Endothelial cell (in vitro differentiated cells): ENCODE measurements around the gene CUTA. TPM values are rescaled to one million over a fixed set of nuclear protein-coding genes. Genes with fewer than 3 reads are reported as not detected.
"Not testable (repeated sequence)": the region's sequence is repeated elsewhere in the genome, so short reads cannot be mapped to it uniquely, and the experiment has no call there.

Experiments
- DNase-seq: peaks from one replicate; pipeline ENCODE4 v3.0.0; 2021; ENCODE audit warnings: low spot score
- H3K27ac Mint-ChIP-seq: one replicate; pipeline ENCODE4 v1.8.0; 2021; ENCODE audit warnings: mixed read lengths, inconsistent platforms; ENCODE audit not compliant: unreplicated experiment
- H3K27me3 Mint-ChIP-seq: one replicate; pipeline ENCODE4 v1.8.0; 2021; ENCODE audit warnings: mild to moderate bottlenecking, moderate library complexity, mixed read lengths, inconsistent platforms; ENCODE audit not compliant: unreplicated experiment
- H3K36me3 Mint-ChIP-seq: one replicate; pipeline ENCODE4 v1.8.0; 2021; ENCODE audit warnings: mild to moderate bottlenecking, low read depth, mixed read lengths, inconsistent platforms; ENCODE audit not compliant: unreplicated experiment
- H3K4me1 Mint-ChIP-seq: one replicate; pipeline ENCODE4 v1.8.0; 2021; ENCODE audit warnings: mild to moderate bottlenecking, mixed read lengths, inconsistent platforms; ENCODE audit not compliant: unreplicated experiment
- H3K4me3 Mint-ChIP-seq: one replicate; pipeline ENCODE4 v1.8.0; 2021; ENCODE audit warnings: mild to moderate bottlenecking, mixed read lengths, inconsistent platforms; ENCODE audit not compliant: unreplicated experiment
- H3K9me3 Mint-ChIP-seq: one replicate; pipeline ENCODE4 v1.8.0; 2021; ENCODE audit warnings: mixed read lengths, inconsistent platforms; ENCODE audit not compliant: unreplicated experiment
- total RNA-seq: library from RNA; stranded (reverse); fragmentation: NEBNext Ultra II Directional; extraction: Animal tissue kit (Norgen Biotek cat#: 25700); gene quantifications from one replicate; pipeline ENCODE4 v1.2.1, GENCODE V29; 2021; ENCODE audit not compliant: unreplicated experiment
- TF ChIP-seq, protein P1 (sequence below): fragments of 200-600 bp; sonication (generic); IDR thresholded peaks from one replicate; pipeline ENCODE4 v1.5.0; 2021; ENCODE audit warnings: antibody characterized with exemption; ENCODE audit not compliant: unreplicated experiment

CUTA gene
- total RNA-seq, 1 donor from 2014 or later: 163 TPM

DNA sequence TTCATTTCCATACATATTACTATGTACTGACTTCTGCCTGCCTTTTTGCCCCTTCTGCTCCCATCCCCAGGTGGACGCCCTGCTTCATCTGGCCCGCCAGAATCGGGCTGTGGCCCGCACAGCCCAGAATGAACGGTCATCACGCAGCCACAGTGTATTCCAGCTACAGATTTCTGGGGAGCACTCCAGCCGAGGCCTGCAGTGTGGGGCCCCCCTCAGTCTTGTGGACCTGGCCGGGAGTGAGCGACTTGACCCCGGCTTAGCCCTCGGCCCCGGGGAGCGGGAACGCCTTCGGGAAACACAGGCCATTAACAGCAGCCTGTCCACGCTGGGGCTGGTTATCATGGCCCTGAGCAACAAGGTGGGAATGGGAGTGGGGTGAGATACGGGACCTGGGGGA, 11.8 kb downstream of the CUTA start:
- no peak overlapping the region for H3K4me3 Mint-ChIP-seq
- TF ChIP-seq, protein P1, sequence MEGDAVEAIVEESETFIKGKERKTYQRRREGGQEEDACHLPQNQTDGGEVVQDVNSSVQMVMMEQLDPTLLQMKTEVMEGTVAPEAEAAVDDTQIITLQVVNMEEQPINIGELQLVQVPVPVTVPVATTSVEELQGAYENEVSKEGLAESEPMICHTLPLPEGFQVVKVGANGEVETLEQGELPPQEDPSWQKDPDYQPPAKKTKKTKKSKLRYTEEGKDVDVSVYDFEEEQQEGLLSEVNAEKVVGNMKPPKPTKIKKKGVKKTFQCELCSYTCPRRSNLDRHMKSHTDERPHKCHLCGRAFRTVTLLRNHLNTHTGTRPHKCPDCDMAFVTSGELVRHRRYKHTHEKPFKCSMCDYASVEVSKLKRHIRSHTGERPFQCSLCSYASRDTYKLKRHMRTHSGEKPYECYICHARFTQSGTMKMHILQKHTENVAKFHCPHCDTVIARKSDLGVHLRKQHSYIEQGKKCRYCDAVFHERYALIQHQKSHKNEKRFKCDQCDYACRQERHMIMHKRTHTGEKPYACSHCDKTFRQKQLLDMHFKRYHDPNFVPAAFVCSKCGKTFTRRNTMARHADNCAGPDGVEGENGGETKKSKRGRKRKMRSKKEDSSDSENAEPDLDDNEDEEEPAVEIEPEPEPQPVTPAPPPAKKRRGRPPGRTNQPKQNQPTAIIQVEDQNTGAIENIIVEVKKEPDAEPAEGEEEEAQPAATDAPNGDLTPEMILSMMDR: no peak
- H3K27me3 Mint-ChIP-seq: peaks cover 8% of the 10 kb centered on the region
- no peak for DNase-seq
- peaks cover 7% of the 10 kb centered on the region for H3K4me1 Mint-ChIP-seq
- no peak overlapping the region for H3K27ac Mint-ChIP-seq
- peaks cover 15% of the 10 kb centered on the region for H3K36me3 Mint-ChIP-seq
- H3K9me3 Mint-ChIP-seq: no peaks in the 10 kb centered on the region

DNA sequence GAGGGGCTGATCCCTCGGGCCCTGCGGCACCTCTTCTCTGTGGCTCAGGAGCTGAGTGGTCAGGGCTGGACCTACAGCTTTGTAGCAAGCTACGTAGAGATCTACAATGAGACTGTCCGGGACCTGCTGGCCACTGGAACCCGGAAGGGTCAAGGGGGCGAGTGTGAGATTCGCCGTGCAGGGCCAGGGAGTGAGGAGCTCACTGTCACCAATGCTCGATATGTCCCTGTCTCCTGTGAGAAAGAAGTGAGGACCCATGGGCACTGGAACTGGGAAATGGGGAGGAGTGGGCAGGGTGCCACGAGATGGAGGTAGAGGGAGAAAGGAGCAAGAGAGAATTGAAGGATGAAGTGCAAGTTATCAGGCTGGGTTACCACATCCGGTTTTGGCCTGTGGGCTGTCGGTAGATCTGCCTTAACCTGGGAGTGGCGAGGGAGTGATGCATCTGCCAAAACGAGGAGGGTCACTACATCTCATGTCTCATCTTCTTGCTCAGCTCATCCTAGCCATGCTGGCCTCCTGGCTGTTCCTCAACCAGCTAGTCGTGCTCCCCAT, 12.4 kb downstream of the CUTA start:
- H3K36me3 Mint-ChIP-seq: peaks cover 15% of the 10 kb centered on the region
- DNase-seq: no peak
- peaks cover 7% of the 10 kb centered on the region for H3K4me1 Mint-ChIP-seq
- H3K4me3 Mint-ChIP-seq: no peak overlapping the region
- no peaks in the 10 kb centered on the region for H3K9me3 Mint-ChIP-seq
- TF ChIP-seq, protein P1: no peak
- no peak overlapping the region for H3K27ac Mint-ChIP-seq
- H3K27me3 Mint-ChIP-seq: peaks cover 8% of the 10 kb centered on the region

DNA sequence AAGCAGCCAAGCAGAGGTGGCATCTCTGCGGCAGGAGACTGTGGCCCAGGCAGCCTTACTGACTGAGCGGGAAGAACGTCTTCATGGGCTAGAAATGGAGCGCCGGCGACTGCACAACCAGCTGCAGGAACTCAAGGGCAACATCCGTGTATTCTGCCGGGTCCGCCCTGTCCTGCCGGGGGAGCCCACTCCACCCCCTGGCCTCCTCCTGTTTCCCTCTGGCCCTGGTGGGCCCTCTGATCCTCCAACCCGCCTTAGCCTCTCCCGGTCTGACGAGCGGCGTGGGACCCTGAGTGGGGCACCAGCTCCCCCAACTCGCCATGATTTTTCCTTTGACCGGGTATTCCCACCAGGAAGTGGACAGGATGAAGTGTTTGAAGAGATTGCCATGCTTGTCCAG, 13.0 kb downstream of the CUTA start:
- Mint-ChIP-seq H3K36me3 (peaks cover 15% of the 10 kb centered on the region), H3K4me1 (peaks cover 7% of the 10 kb centered on the region), H3K9me3 (no peaks in the 10 kb centered on the region), H3K27me3 (peaks cover 5% of the 10 kb centered on the region), H3K27ac (no peak overlapping the region), H3K4me3 (peak overlapping the region; percentile 31)
- DNase-seq: no peak
- TF ChIP-seq, protein P1: no peak

DNA sequence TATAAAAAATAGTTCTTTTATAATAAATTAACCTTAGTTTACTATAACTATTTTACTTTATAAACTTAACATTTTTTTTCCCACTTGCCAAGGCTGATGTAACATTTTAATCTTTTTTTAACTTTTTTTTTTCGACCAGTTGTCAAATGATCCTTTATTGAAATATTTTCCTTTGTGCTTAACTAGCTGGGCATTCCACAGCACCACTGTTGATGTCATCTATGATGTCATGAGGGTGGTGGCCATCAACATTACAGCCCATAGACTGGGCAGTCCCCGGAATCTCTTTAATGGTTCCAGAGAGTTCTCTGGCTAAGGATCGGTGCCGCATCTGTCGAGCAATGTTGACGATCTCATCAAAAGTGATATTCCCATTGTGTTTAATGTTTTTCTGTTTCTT, 18.0 kb downstream of the CUTA start:
- DNase-seq, H3K27me3 Mint-ChIP-seq, H3K4me3 Mint-ChIP-seq, H3K36me3 Mint-ChIP-seq, H3K9me3 Mint-ChIP-seq, H3K4me1 Mint-ChIP-seq: not testable (repeated sequence)
- peak overlapping the region; percentile 57 for H3K27ac Mint-ChIP-seq

DNA sequence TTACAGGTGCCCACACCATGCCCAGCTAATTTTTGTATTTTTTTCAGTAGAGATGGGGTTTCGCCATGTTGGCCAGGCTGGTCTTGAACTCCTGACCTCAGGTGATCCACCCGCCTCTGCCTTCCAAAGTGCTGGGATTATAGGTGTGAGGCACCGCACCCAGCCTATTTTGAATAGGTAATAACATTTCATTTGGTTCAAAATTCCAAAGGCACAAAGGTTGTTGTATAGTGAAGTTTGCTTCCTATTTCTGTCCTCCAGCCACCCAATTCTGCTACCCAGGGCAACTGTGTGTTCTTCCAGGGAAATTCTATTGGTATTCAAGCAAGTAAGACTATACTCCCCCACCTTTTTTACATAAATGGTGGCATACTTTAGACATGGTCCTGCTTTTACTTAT, 19.3 kb downstream of the CUTA start:
- not testable (repeated sequence) for H3K27ac Mint-ChIP-seq, H3K4me1 Mint-ChIP-seq, H3K27me3 Mint-ChIP-seq

DNA sequence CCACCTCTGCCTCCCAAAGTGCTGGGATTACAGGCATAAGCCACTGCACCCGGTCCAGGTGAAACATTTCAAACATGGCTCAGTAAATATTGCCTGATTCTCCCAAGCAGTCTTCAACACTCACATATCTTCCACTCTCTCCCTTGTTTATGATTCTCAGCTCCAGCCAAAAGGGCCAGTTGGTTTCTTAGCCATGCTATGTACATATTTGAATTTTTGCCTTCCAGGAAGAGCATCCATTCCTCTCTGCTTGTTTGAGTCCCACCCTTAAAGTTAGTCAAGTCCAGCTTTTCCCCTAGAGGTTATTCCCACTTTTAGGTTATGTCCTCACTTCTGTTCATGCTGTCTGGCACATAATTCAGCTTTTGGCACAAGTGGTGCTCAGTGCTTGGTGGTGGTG, 20.4 kb downstream of the CUTA start:
- Mint-ChIP-seq H3K27ac (no peak overlapping the region), H3K4me3 (no peak overlapping the region), H3K4me1 (peaks cover 7% of the 10 kb centered on the region), H3K36me3 (no peaks in the 10 kb centered on the region), H3K27me3 (peaks cover 2% of the 10 kb centered on the region), H3K9me3 (no peaks in the 10 kb centered on the region)
- TF ChIP-seq, protein P1: no peak
- DNase-seq: no peak

More for the DNA sequence above, 19.3 kb downstream of the CUTA start:
- not testable (repeated sequence) for DNase-seq, H3K36me3 Mint-ChIP-seq, H3K9me3 Mint-ChIP-seq, H3K4me3 Mint-ChIP-seq
